G401 (cell line): ENCODE results near the gene MCUR1. TPM values are rescaled to one million over a fixed set of nuclear protein-coding genes. Genes with fewer than 3 reads are reported as not detected.
"Not testable (repeated sequence)": the region's sequence is repeated elsewhere in the genome, so short reads cannot be mapped to it uniquely, and the experiment has no call there.

Experiments used
- DNase-seq: peaks from one replicate; pipeline ENCODE4 v3.0.0-alpha.2; 2015; ENCODE audit warnings: low spot score
- in situ Hi-C: cut with HindIII; loops from 2 replicates; pipeline ENCODE4 v1.10.0; 2016; ENCODE audit warnings: low sequenced_read_pairs, mixed read lengths
- total RNA-seq: library from RNA; depleted of rRNA; stranded (reverse); fragments of >200 nt; shearing (Covaris generic); gene quantifications from 2 replicates; pipeline ENCODE4 v1.2.3, GENCODE V29; 2014; rRNA removed

Gene MCUR1
- 28.2 and 28.8 TPM in 2 replicates for total RNA-seq

GRCh38 chr6:13814176-13814937 lies at the start of gene MCUR1:
Gene MCUR1, minus strand, starts transcription at chr6:13814557. Its CDS starts 128 bp downstream, at chr6:13814429.
- DNase-seq: peak; percentile 86
- in situ Hi-C loops: no loop called here

GRCh38 chr6:13863699-13864155 lies 49.4 kb upstream of the MCUR1 start:
- in situ Hi-C loops: no loop called here
- DNase-seq: no peak

- DNase-seq, in situ Hi-C loops: not testable (repeated sequence)
Observed at GRCh38 chr6:13860556-13861185, 46.3 kb upstream of the MCUR1 start.

- peak; percentile 24 for DNase-seq
- in situ Hi-C loops: no loop called here
Observed at GRCh38 chr6:13859871-13860555, 45.7 kb upstream of the MCUR1 start.

GRCh38 chr6:13854716-13855250 lies 40.4 kb upstream of the MCUR1 start:
- DNase-seq: no peak
- in situ Hi-C loops: no loop called here

- DNase-seq: no peak
- in situ Hi-C loops: no loop called here
Observed at GRCh38 chr6:13853871-13854270, 39.5 kb upstream of the MCUR1 start.

GRCh38 chr6:13851803-13852202 lies 37.4 kb upstream of the MCUR1 start:
- in situ Hi-C loops: no loop called here

GRCh38 chr6:13851330-13851729 lies 37.0 kb upstream of the MCUR1 start:
- in situ Hi-C loops: no loop called here
- no peak for DNase-seq

More at GRCh38 chr6:13851803-13852202, 37.4 kb upstream of the MCUR1 start:
- no peak for DNase-seq

- in situ Hi-C loops, DNase-seq: not testable (repeated sequence)
Observed at GRCh38 chr6:13850690-13851089, 36.3 kb upstream of the MCUR1 start.

GRCh38 chr6:13848522-13849150 lies 34.3 kb upstream of the MCUR1 start:
- in situ Hi-C loops: no loop called here

GRCh38 chr6:13847326-13848050 lies 33.1 kb upstream of the MCUR1 start:
- no peak for DNase-seq

More at GRCh38 chr6:13848522-13849150, 34.3 kb upstream of the MCUR1 start:
- no peak for DNase-seq

GRCh38 chr6:13846841-13847240 lies 32.5 kb upstream of the MCUR1 start:
- no peak for DNase-seq
- in situ Hi-C loops: no loop called here

More at GRCh38 chr6:13847326-13848050, 33.1 kb upstream of the MCUR1 start:
- in situ Hi-C loops: no loop called here

GRCh38 chr6:13841936-13842335 lies 27.6 kb upstream of the MCUR1 start:
- no peak for DNase-seq
- in situ Hi-C loops: no loop called here

- no peak for DNase-seq
- in situ Hi-C loops: no loop called here
Observed at GRCh38 chr6:13838616-13839015, 24.3 kb upstream of the MCUR1 start.

- no peak for DNase-seq
- in situ Hi-C loops: no loop called here
Observed at GRCh38 chr6:13836170-13836569, 21.8 kb upstream of the MCUR1 start.

GRCh38 chr6:13834790-13835189 lies 20.4 kb upstream of the MCUR1 start:
- no peak for DNase-seq
- in situ Hi-C loops: no loop called here

GRCh38 chr6:13834018-13834417 lies 19.7 kb upstream of the MCUR1 start:
- in situ Hi-C loops, DNase-seq: not testable (repeated sequence)

GRCh38 chr6:13832778-13833177 lies 18.4 kb upstream of the MCUR1 start:
- in situ Hi-C loops: no loop called here

GRCh38 chr6:13831615-13832014 lies 17.3 kb upstream of the MCUR1 start:
- no peak for DNase-seq
- in situ Hi-C loops: no loop called here

More at GRCh38 chr6:13832778-13833177, 18.4 kb upstream of the MCUR1 start:
- DNase-seq: no peak
